Astrocyte (in vitro differentiated cells and primary cell): ENCODE measurements around the gene SCAMP5. TPM values are rescaled to one million over a fixed set of nuclear protein-coding genes. Genes with fewer than 3 reads are reported as not detected.

Source experiments
- DNase-seq: peaks from one replicate; pipeline ENCODE4 v3.0.0-alpha.2; 2010; ENCODE audit warnings: low read depth
- FAIRE-seq: peaks from 2 replicates; lab custom pipeline; 2011; peaks lifted over from hg19 to GRCh38; lab: Jason Lieb, UNC
- H2AFZ ChIP-seq: 2 replicates; pipeline ENCODE4 v1.6.0; 2012; ENCODE audit warnings: low read depth, low read length, inconsistent platforms
- H3K27ac ChIP-seq: 2 replicates; pipeline ENCODE4 v1.5.1; 2011; ENCODE audit warnings: low read depth, low read length, inconsistent platforms
- H3K27me3 ChIP-seq: 2 replicates; pipeline ENCODE4 v1.6.0; 2011; ENCODE audit warnings: low read length, inconsistent platforms; ENCODE audit not compliant: insufficient read depth
- H3K36me3 ChIP-seq: 2 replicates; pipeline ENCODE4 v1.5.1; 2011; ENCODE audit warnings: low read length, inconsistent platforms; ENCODE audit not compliant: insufficient read depth
- H3K4me1 ChIP-seq: 2 replicates; pipeline ENCODE4 v1.5.1; 2011; ENCODE audit warnings: low read length, inconsistent platforms; ENCODE audit not compliant: insufficient read depth
- H3K4me2 ChIP-seq: 2 replicates; pipeline ENCODE4 v1.6.0; 2012; ENCODE audit warnings: low read length, inconsistent platforms
- H3K4me3 ChIP-seq: 2 replicates; pipeline ENCODE4 v1.5.1; 2011; ENCODE audit warnings: low read depth, mild to moderate bottlenecking, low read length, inconsistent platforms; ENCODE audit not compliant: insufficient read depth
- H3K79me2 ChIP-seq: 2 replicates; pipeline ENCODE4 v1.6.0; 2012; ENCODE audit warnings: mild to moderate bottlenecking, low read length, inconsistent platforms; ENCODE audit not compliant: insufficient read depth
- H3K9ac ChIP-seq: 2 replicates; pipeline ENCODE4 v1.6.0; 2012; ENCODE audit warnings: mild to moderate bottlenecking, low read length, inconsistent platforms
- H3K9me3 ChIP-seq: 2 replicates; pipeline ENCODE4 v1.5.1; 2012; ENCODE audit warnings: low read depth, mild to moderate bottlenecking, low read length, inconsistent platforms; ENCODE audit not compliant: insufficient read depth
- H4K20me1 ChIP-seq: 2 replicates; pipeline ENCODE4 v1.6.0; 2012; ENCODE audit warnings: low read length, inconsistent platforms; ENCODE audit not compliant: insufficient read depth
- H3K27ac Mint-ChIP-seq: one replicate; pipeline ENCODE4 v1.8.0; 2021; ENCODE audit warnings: mild to moderate bottlenecking, mixed read lengths; ENCODE audit not compliant: unreplicated experiment
- H3K27me3 Mint-ChIP-seq: one replicate; pipeline ENCODE4 v1.8.0; 2021; ENCODE audit warnings: low read depth, mixed read lengths; ENCODE audit not compliant: unreplicated experiment
- H3K36me3 Mint-ChIP-seq: one replicate; pipeline ENCODE4 v1.8.0; 2021; ENCODE audit warnings: low read depth, mixed read lengths; ENCODE audit not compliant: unreplicated experiment
- H3K4me1 Mint-ChIP-seq: one replicate; pipeline ENCODE4 v1.8.0; 2021; ENCODE audit warnings: low read depth, mixed read lengths; ENCODE audit not compliant: unreplicated experiment
- H3K4me3 Mint-ChIP-seq: one replicate; pipeline ENCODE4 v1.8.0; 2021; ENCODE audit warnings: mild to moderate bottlenecking, moderate library complexity, mixed read lengths; ENCODE audit not compliant: unreplicated experiment
- H3K9me3 Mint-ChIP-seq: one replicate; pipeline ENCODE4 v1.8.0; 2021; ENCODE audit warnings: mild to moderate bottlenecking, mixed read lengths; ENCODE audit not compliant: unreplicated experiment
- EZH2 ChIP-seq: IDR thresholded peaks from 2 replicates; pipeline ENCODE4 v1.6.1; 2012; ENCODE audit warnings: mild to moderate bottlenecking, low read length, inconsistent platforms; ENCODE audit not compliant: insufficient read depth
- total RNA-seq: library from RNA; stranded (reverse); gene quantifications from 2 replicates; pipeline ENCODE4 v1.2.1, GENCODE V29; 2021
- TF ChIP-seq, protein P1 (sequence below): IDR thresholded peaks from 2 replicates; pipeline ENCODE4 v1.5.1; 2011; ENCODE audit warnings: low read depth, mild to moderate bottlenecking, inconsistent platforms, low read length, moderate library complexity; ENCODE audit not compliant: insufficient read depth

The SCAMP5 gene
- total RNA-seq, 1 donor from 2014 or later = 18.7 TPM

DNA sequence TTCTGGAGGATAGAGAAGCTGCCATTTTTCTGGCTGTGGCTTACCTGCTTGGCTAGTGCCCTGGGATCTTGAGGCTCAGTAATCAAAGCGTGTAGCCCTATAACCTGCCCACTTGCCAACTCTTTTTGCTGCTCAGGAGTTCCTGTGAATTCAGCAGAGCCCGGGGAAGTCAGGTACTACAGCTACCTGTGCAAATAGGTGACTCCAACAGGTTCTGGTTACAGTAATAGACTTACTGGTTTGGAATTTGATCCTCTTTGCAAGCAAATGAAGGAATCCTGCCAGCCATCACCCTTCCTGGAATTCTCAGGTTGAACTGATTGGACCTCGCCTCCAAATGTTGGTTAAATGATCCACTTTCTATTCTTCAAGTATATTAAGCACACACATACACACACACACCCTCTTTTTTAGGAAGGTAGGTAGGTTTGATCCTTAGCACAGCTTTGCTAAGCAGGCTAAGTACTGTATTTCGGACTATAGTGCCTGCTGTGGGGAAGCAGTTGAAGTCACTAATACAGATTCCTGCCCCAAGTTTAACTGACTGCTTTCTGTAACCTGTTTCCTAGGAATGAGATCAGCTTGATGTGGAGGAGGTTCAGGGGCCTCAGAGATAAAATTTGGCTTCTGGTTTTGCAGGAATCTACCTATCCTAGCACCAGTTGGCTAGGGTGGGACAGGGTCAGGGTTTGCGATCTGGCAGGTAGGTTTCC, 30.3 kb downstream of the SCAMP5 start:
- H3K27me3 Mint-ChIP-seq = no peaks in the 10 kb centered on the region

DNA sequence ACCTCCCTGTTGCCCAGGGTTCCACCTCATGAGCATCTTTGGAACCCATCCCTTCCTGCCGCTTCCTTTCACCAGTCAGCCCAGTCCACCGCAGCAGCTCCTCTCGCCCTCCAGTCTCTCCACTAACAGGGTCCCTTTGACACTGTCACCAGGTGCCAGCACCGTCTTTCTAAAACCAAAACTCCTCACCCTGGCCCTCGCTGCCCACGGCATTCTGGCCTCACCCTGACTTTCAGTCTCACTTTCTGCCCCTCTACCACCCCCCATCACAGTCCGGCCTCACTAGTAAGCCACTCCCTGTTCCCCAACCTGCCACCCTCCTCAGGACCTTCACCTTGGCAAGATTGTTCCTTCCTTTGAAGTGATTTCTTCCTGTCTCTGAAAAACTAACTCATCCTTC, 32.2 kb downstream of the SCAMP5 start:
- TF ChIP-seq, protein P1, sequence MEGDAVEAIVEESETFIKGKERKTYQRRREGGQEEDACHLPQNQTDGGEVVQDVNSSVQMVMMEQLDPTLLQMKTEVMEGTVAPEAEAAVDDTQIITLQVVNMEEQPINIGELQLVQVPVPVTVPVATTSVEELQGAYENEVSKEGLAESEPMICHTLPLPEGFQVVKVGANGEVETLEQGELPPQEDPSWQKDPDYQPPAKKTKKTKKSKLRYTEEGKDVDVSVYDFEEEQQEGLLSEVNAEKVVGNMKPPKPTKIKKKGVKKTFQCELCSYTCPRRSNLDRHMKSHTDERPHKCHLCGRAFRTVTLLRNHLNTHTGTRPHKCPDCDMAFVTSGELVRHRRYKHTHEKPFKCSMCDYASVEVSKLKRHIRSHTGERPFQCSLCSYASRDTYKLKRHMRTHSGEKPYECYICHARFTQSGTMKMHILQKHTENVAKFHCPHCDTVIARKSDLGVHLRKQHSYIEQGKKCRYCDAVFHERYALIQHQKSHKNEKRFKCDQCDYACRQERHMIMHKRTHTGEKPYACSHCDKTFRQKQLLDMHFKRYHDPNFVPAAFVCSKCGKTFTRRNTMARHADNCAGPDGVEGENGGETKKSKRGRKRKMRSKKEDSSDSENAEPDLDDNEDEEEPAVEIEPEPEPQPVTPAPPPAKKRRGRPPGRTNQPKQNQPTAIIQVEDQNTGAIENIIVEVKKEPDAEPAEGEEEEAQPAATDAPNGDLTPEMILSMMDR = no peak
- TF ChIP-seq EZH2 = no peak
- no peaks in the 10 kb centered on the region for H3K36me3 ChIP-seq
- H3K4me3 Mint-ChIP-seq = no peak overlapping the region
- no peak for DNase-seq
- H3K9me3 Mint-ChIP-seq = no peaks in the 10 kb centered on the region
- no peak overlapping the region for H3K4me3 ChIP-seq
- peaks cover 7% of the 10 kb centered on the region for H4K20me1 ChIP-seq
- no peaks in the 10 kb centered on the region for H3K27me3 Mint-ChIP-seq
- H3K4me2 ChIP-seq = no peak overlapping the region
- peaks cover 12% of the 10 kb centered on the region for H3K4me1 ChIP-seq
- peaks cover 22% of the 10 kb centered on the region for H3K79me2 ChIP-seq
- peaks cover 16% of the 10 kb centered on the region for H3K4me1 Mint-ChIP-seq
- FAIRE-seq = no peak
- H3K9me3 ChIP-seq = no peaks in the 10 kb centered on the region
- H3K27me3 ChIP-seq = no peaks in the 10 kb centered on the region
- H3K27ac ChIP-seq = no peak overlapping the region
- H3K9ac ChIP-seq = no peak overlapping the region
- no peaks in the 10 kb centered on the region for H3K36me3 Mint-ChIP-seq
- H3K27ac Mint-ChIP-seq = no peak overlapping the region
- H2AFZ ChIP-seq = no peak overlapping the region

More for the DNA sequence above, 30.3 kb downstream of the SCAMP5 start:
- Mint-ChIP-seq H3K36me3 (no peaks in the 10 kb centered on the region), H3K4me3 (no peak overlapping the region), H3K4me1 (peaks cover 7% of the 10 kb centered on the region), H3K27ac (no peak overlapping the region), H3K9me3 (no peaks in the 10 kb centered on the region)
- no peak for TF ChIP-seq EZH2
- TF ChIP-seq, protein P1 = no peak
- Histone ChIP-seq H3K4me2 (no peak overlapping the region), H4K20me1 (peaks cover 7% of the 10 kb centered on the region), H3K9me3 (no peaks in the 10 kb centered on the region), H2AFZ (no peak overlapping the region), H3K4me3 (no peak overlapping the region), H3K4me1 (peaks cover 12% of the 10 kb centered on the region), H3K27ac (no peak overlapping the region), H3K27me3 (no peaks in the 10 kb centered on the region), H3K9ac (peak overlapping the region; percentile 40), H3K79me2 (peaks cover 22% of the 10 kb centered on the region), H3K36me3 (no peaks in the 10 kb centered on the region)
- DNase-seq = no peak
- no peak for FAIRE-seq

GRCh38 chr15:75028991-75029377, 33.6 kb downstream of the SCAMP5 start:
- H3K9ac ChIP-seq = no peak overlapping the region
- Mint-ChIP-seq H3K4me1 (peaks cover 17% of the 10 kb centered on the region), H3K9me3 (no peaks in the 10 kb centered on the region), H3K27ac (no peak overlapping the region), H3K4me3 (no peak overlapping the region), H3K27me3 (no peaks in the 10 kb centered on the region), H3K36me3 (peaks cover 2% of the 10 kb centered on the region)
- FAIRE-seq (no peak), DNase-seq (no peak)
- no peaks in the 10 kb centered on the region for H3K27me3 ChIP-seq
- H3K4me2 ChIP-seq = no peak overlapping the region
- H3K4me1 ChIP-seq = peaks cover 11% of the 10 kb centered on the region
- TF ChIP-seq EZH2 = no peak
- TF ChIP-seq, protein P1 = no peak
- H3K9me3 ChIP-seq = no peaks in the 10 kb centered on the region
- no peak overlapping the region for H3K27ac ChIP-seq
- peaks cover 12% of the 10 kb centered on the region for H4K20me1 ChIP-seq
- H3K79me2 ChIP-seq = peaks cover 17% of the 10 kb centered on the region
- no peak overlapping the region for H2AFZ ChIP-seq
- no peaks in the 10 kb centered on the region for H3K36me3 ChIP-seq
- H3K4me3 ChIP-seq = no peak overlapping the region
